GM21737 (cell line): ENCODE results near the gene DCLK3.

Source experiments
- ATAC-seq: cut with Tn5 transposase; IDR thresholded peaks from one replicate; pipeline ENCODE4 v1.9.1; 2021; ENCODE audit warnings: mild to moderate bottlenecking, moderate library complexity; ENCODE audit not compliant: unreplicated experiment

The DCLK3 gene

DNA sequence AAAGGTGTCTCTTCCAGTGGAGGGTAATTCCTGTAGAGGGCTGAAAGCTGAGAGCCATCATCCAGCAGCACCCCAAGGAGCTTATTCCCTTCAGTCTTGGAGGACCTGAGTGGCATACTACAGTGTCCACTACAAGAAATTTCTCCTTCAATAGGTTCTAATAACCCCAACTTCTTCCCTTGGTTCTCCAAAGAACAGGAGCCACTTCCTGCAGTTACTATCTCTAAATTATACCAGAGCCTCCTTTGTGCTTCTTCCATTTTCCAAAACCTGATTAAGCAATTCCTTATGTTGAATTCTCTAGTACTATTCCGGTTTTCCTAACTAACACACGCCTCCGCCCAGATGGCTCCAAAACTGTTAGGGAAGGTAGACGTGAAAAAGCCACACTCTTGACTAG, 50.4 kb downstream of the DCLK3 start:
- ATAC-seq: no peak

DNA sequence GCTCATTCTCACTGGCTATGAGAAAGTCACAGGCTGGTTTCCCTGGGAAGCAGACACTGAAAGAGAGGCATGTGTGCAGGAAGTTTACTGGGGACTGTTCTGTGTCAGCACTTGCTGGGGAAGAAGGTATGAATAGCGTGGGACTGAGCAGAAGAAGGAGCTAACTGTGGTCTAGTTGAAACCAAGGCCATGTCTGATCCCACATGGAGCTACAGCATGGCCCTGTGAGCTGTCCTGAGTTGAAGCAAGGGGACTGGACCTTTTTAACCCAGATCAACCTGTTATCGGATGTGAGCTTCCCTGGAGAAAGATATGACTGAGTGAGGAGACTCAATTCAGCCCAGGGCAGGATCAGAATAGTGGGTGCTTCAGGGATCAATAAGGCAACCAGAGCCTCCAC, 53.7 kb downstream of the DCLK3 start:
- ATAC-seq: no peak

DNA sequence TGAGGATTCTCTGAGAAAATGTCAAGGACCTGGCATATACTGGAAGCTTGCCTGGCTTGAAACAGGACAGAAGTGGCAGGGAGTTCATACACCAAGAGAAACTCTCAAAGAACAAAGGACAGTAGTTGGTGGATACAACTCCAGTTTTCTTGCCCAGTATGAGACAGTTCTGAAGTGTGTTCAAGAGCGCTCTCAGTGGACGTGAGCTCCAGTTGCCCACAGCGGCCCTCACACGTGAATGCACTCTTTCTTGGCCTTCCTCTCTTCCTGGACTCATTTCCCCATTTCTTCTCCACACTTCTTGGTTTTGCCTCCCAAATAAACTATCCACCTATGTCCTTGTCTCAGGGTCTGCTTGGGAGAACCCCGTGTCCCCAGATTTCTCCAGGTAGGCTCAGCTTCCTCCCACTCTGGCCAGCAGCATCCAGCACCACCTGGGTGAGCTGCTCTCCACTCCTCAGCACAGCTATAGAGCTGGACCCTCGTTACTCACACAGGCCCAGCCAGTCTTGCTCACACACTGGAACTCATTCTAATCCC, 54.5 kb downstream of the DCLK3 start:
- ATAC-seq: no peak

DNA sequence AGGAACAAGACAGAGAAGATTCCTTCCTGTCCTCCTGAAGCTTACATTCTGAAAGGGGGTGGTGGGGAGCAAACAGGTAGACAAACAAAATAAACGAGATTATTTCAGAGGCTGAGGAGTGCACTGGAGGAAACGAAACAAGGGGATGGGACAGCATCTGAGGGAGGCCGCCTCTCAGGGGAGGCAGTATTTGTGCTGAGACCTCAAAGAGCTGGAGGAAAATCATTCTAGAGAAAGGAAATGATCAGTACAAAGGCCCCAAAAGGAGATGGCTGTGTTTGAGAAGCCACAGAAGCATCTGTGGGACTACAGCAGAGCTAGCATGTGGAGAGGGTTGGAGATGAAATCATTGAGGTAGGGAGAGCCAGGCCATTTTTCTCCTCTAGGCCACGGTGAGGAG, 55.1 kb downstream of the DCLK3 start:
- no peak for ATAC-seq

DNA sequence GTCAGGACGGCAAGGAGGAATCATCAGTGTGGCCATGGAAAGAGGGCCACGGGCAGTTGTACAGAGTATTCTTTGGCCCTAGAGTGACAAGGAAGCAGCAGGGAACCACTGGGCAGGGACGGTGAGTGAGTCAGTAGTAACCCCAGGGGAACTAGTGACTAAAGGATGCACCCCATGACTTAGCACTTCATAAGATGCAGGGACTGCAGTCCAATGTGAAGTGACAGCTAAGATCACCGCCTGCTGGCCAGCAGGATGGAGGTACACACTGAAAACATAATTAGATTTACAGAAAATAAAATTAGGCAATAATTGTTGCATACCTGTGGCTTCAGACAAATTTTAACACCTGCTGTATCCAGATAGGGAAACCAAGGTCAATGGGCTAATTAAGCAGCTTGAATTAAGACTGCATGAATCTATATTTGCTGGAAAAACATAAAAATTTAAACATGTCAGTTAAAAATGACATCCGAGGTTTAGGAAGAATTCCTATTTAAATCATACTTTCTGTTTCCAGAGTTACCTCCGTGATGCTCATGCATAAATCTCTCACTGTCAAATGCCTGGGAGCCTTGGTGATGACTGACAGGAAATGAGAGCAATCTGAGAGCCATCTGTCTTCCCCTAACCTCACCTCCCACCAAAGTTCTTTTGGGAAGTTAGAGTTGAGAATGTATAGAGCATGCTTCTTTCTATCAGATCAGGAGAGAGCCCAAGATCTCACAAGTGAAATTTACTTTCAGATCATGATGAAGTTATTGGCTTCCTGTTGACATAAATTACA, 56.5 kb downstream of the DCLK3 start:
- no peak for ATAC-seq

DNA sequence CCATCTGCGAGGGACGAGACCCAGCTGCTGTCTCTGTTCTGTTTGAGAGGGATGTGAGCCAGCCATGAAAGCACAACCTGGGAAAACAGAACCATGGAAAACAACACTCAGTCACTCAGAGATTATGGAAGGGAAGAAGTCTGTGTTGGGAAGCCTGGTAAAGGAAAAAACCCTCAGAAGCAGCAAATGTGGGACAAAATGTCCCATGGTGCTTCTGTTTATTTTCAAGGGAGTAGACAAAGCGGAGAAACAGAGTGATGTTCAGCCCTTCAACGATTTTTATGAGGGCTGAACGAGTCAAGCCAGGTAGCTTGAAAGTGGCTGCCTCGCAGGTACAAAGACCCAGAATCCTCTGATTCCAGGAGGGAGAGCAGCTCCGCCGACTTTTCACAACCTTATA, 59.3 kb downstream of the DCLK3 start:
- no peak for ATAC-seq

DNA sequence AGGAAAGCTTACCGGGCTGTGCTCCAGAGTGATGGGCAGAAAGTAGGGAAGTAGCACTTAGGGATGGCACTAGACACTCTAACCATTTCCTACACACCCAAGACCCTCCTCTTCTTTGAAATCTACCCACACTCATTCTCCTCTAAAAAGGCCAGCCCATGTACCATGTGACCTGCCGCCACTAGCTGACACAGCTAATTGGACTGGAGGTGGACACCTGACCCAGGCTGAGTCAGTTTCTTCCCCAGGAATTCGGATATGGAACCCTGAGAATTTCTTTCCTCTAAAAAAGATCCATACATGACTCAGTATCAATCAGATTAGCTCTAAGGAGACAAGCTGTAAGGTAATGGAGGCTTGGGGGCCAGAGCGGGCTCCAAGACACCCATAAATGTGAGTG, 60.1 kb downstream of the DCLK3 start:
- no peak for ATAC-seq

DNA sequence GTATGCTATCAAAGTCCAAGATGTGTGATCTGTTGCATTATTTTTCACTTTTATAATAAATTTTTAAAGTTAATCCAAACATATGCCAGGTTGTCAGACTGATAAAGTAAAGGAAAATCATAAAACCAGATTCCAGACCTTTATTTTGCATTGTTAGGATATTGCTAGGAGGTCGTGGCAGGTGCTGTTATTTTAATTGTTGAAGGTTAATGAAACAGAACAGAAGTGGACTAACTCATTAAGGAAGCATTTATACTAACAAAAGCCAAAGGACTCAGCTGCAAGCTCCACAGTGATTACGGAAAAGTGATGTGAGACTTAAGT, 63.1 kb downstream of the DCLK3 start:
- ATAC-seq: no peak

DNA sequence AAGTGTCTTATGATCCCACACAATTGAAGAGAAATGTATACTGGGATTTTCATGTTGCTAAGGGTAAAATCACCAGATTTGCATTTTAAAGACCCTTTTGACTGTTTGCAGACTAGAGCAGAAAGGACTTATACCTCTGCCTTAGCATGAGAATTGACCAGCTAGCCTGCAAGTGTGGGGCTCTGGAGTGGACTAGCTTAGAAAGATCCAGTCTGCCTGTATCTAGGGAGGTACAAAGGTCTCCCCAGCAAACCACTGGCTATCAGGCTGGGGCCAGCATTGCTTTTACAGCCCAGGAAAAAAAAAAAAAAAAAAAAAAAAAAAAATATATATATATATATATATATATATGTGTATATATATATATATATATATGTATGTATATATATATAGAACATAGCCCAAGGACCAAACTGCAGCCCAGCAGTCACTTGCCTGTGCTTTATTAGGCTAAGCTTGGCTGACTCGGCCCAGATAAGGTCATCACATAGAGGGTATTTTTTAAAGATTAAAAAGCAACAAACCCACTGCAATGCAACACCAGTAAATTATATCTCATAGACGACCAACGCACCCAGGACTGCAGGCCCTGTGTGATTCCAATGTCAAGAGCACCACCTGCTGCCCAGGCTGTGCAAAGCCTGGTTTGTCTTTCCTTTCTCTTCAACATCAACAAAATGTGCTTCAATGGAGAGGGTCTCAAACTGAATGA, 63.7 kb downstream of the DCLK3 start:
- ATAC-seq: peak; percentile 48

DNA sequence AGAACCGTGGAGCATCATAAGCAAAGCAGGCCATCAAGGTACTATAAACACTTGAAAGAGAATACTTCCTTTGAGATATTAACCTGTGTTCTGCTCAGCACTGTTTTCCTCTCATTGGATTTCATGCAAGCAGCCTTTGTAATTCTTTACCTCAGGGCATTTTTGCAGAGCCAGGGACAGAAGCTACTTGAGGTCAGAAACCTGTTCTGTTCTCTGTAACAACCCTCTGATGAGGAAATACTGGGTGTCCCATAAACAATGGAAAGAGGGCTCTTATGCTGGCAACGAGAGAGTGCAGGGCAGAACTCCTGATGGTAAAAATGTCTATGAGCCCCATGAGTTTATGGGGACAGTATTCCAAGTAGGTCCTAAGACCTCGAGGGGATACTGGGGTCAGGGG, 66.0 kb downstream of the DCLK3 start:
- ATAC-seq: no peak

DNA sequence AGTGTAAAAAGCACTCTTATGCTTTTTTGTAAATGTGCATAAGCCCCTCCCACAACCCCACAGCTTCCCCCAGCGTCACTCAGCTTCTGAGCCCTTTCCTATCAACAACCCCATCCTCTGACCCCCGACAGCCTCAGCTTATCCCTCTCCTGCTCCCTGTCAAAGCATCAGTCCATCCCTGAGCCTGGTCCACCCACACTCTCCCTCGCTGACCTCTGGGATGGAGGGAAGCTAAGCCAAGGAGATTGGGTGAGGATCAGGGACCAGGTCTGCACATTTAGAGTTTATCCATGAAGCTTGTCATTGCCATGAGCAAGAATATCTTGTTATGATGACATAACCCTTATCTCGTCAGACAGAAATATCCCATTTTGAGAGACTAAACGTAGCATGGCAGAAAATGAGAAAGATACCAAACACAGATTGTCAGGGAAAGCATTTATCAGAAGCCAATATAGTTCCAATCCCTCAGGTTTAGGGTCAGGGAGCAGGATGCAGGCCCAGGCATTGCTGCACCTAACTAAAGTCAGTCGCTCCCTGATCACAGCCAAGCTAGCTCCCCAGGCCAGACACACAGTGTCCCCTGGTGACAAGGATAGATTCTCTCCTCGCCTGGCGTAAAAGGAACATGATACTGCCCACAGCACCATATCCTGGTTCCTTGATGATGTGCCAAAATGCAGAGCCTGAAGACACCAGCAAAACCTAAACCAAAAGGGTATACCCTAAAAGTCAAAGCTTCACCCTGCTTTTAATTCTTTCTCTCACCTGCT, 66.9 kb downstream of the DCLK3 start:
- ATAC-seq: no peak

DNA sequence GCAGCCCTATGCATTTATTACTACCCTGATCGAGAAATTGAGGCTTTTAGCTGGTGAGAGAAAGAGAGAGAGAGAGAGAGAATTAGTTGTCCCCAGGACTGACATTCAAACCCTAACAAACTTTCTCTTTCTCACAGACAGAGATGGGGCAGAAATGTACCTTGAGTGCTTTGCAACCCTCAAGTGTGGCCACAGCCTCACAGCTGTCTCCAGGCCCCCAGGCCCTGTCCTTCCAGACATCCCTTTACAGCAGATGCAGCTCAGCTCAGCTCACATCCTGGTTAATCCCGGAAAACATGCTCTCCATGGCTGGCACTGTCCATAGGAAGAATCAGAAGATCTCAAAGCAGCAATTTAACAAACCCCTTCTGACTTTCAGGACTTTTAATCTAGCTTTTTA, 67.6 kb downstream of the DCLK3 start:
- no peak for ATAC-seq

DNA sequence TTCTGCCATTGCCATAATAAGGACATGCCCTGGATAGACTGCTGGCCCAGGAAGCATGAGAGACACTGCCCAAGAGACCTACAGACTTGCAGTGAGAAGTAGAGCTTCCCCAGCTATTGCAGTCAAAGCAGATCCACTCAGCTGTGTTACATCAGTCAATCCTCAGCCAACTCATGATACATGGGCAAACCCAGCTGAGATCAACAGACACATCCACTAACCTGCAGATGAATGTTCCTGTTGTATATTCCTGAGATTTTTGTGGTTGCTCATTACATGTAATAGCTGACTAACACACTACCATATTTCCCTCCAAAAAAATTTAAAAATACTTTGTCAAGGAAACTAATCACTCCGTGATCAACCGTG, 68.6 kb downstream of the DCLK3 start:
- no peak for ATAC-seq

DNA sequence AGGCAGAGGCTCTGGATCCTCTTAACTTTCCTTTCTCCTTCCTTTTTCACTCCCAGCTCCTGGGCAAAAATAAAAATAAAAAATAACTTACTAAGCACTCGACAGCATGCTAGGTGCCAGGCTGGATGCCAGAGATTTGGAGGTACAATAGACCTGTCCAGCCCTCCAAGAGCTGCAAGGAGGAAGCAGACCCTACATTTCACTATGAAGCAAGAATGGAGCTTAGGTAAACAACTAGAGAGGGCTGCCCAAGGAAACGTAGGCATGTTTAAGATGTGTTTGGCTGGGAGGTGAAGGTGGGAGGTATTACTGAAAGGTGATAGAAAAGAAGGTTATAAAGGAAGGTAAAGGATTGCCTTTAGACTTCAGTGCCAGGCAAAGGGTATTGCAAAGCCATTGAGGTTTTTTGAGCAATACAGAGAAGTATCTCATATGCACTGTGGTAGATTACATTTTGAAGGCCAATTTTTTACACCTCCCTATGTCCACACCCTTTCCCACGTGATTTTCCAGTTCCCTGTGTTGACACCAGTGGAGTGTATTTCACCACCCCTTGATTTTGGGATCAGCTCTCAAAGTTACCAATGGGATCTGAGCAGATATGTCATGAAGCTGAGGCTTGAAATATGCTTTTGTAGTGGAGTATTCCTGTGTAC, 69.1 kb downstream of the DCLK3 start:
- ATAC-seq: no peak

DNA sequence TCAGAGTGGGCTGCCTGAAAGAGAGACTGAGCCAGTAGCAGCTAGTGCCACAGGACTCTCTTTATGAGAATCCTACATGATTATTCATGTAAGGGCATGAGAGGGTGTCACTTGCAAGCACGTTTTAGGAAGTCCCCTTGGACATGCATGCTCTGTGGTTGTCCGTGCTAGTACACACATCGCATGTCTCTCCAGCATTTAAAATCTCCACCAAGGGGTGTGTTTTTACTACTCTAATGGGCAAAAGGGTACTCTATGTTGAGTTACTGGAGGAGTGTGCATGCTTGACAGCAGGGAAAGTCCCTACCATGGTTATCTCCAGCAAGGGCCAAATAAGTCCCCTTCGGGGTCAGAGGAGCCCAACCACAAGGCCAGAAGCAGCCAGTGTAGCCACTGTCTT, 70.7 kb downstream of the DCLK3 start:
- peak; percentile 52 for ATAC-seq

DNA sequence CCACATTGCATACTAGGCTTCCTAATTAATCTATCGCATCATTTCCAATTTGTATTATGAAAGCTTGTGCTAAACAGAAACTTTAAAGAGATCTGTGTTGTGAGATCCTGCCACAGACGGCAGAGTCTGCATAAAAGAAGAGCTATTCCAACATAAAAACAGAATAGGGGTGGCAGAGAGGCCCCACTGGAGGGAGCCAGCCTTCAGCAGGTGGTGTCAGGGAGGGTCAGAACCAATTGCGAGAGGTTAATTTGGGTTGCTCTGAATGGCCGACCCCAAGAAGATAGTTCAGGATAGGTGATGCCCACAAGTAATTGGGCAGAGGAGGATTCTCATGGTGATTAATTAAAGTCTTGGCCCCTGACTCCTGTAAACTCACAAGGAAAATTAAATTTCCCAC, 74.8 kb downstream of the DCLK3 start:
- ATAC-seq: no peak

DNA sequence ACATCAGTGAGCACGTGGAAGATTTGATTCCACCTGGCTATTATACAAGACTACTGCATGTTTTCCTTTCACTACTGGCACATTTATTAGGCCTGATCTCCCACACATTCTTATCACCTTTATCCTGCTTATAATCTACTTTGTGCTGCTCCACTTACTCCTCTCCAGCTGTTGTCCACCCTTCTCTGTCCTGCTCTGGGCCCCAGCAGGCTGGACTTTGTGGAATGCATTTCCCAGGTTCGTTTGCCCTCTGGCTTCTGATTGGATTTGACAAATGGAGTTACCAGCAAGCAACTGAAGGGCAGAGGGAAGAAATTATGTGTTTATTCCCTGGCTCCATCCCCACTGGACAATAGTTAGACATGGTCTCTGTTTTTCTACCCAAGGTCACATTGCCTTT, 75.5 kb downstream of the DCLK3 start:
- no peak for ATAC-seq

DNA sequence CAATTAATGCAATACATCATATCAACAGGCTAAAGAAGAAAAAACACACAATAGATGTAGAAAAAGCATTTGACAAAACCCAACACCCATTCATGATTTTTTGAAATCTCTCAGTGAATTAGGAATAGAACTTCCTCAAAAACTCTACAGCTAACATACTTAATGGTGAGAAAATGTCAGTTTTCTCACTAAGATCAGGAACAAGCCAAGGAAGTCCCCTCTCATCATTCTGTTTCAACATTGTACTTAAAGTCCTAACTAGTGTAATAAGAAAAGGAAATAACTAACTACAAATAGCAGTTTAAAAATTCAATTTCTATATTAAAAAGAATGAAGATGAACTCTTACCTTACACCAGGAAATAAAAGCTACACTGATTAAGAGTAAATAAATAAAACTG, 77.8 kb downstream of the DCLK3 start:
- ATAC-seq: no peak

DNA sequence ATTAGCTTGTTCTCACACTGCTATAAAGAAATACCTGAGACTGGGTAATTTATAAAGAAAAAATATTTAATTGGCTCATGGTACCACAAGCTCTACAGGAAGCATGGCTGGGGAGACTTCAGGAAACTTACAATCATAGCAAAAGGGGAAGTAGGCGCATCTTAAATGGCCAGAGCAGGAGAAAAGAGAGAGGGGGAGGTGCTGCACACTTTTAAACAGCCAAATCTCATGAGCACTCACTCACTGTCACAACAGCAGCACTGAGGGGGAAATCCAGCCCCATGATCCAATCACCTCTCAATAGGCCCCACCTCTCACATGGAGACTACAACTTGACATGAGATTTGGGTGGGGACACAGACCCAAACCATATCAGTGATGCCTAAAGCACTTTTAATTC, 82.5 kb downstream of the DCLK3 start:
- ATAC-seq: no peak

DNA sequence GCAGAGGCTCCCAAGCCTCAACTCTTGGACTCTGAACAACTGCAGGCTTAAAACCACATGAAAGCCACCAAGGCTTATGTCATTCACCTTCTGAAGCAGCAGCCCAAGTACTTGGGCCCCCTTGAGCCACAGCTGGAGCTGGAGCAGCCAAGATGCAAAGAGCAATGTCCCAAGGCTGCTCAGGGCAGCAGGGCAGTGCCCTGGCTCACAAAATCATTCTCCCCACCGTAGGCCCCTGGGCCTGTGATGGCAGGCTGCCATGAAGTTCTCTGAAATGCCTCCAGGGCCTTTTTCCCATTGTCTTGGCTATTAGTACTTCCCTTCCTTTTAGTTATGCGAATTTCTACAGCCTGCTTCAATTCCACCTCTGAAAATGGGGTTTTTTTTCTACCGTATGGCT, 83.4 kb downstream of the DCLK3 start:
- ATAC-seq: no peak
